MCF 10A (cell line): ENCODE results near the gene CPNE2. TPM values are rescaled to one million over a fixed set of nuclear protein-coding genes. Genes with fewer than 3 reads are reported as not detected.

ENCODE experiments used
- BruUV-seq: library from RNA; stranded (reverse); fragments of 400-500 nt; replicated peaks from 2 replicates; lab custom pipeline; 2021; lab: Mats Ljungman, UMichigan
- CTCF ChIA-PET: fragments of 300-600 bp; sonication (Branson Sonifier 250); formaldehyde crosslinking; extraction: SDS; loops from one replicate; lab custom pipeline; 2021; ENCODE audit warnings: antibody characterized with exemption, inconsistent platforms; lab: Yijun Ruan, JAX
- POLR2A ChIA-PET: fragments of 300-600, 350-650 bp; sonication (Branson Sonifier 250); formaldehyde crosslinking; extraction: SDS; loops from one replicate; lab custom pipeline; 2020; ENCODE audit warnings: antibody characterized with exemption, inconsistent platforms; lab: Yijun Ruan, JAX
- DNase-seq: peaks from one replicate; pipeline ENCODE4 v3.0.0-alpha.2; 2018; ENCODE audit not compliant: unreplicated experiment
- H3K27ac Mint-ChIP-seq: one replicate; pipeline ENCODE4 v1.8.0; 2022; ENCODE audit warnings: mild to moderate bottlenecking, low read depth, mixed read lengths; ENCODE audit not compliant: unreplicated experiment
- H3K27me3 Mint-ChIP-seq: one replicate; pipeline ENCODE4 v1.8.0; 2022; ENCODE audit warnings: mixed read lengths; ENCODE audit not compliant: insufficient read depth, unreplicated experiment
- H3K36me3 Mint-ChIP-seq: one replicate; pipeline ENCODE4 v1.8.0; 2022; ENCODE audit warnings: mild to moderate bottlenecking, moderate library complexity, mixed read lengths; ENCODE audit not compliant: insufficient read depth, unreplicated experiment
- H3K4me1 Mint-ChIP-seq: one replicate; pipeline ENCODE4 v1.8.0; 2022; ENCODE audit warnings: mixed read lengths; ENCODE audit not compliant: insufficient read depth, unreplicated experiment
- H3K4me3 Mint-ChIP-seq: one replicate; pipeline ENCODE4 v1.8.0; 2022; ENCODE audit warnings: mild to moderate bottlenecking, moderate library complexity, mixed read lengths; ENCODE audit not compliant: unreplicated experiment
- H3K9me3 Mint-ChIP-seq: one replicate; pipeline ENCODE4 v1.8.0; 2022; ENCODE audit warnings: mixed read lengths; ENCODE audit not compliant: unreplicated experiment
- CTCF ChIP-seq: fragments of 200-600 bp; IDR thresholded peaks from one replicate; pipeline ENCODE4 v1.8.0; 2022; ENCODE audit warnings: antibody characterized with exemption, mild to moderate bottlenecking; ENCODE audit not compliant: unreplicated experiment
- intact Hi-C: fragments of 100-400 bp; cut with micrococcal nuclease; formaldehyde crosslinking; loops from 2 replicates; pipeline ENCODE4 v1.14.1; 2022
- total RNA-seq: library from RNA; stranded (reverse); gene quantifications from 2 replicates; pipeline ENCODE4 v1.2.3, GENCODE V29; 2022

Gene CPNE2
- total RNA-seq, 1 experiment from 2014 or later = 6.7 TPM

GRCh38 chr16:57123974-57124674 lies 31.7 kb downstream of the CPNE2 start:
- Mint-ChIP-seq H3K36me3 (peaks cover 6% of the 10 kb centered on the region), H3K4me3 (no peak overlapping the region), H3K27me3 (no peaks in the 10 kb centered on the region), H3K9me3 (no peaks in the 10 kb centered on the region), H3K4me1 (no peaks in the 10 kb centered on the region), H3K27ac (no peak overlapping the region)
- TF ChIP-seq CTCF = no peak
- intact Hi-C loops = no loop called here
- no peak for DNase-seq
- ChIA-PET POLR2A (no interaction called here), CTCF (interaction anchor here (0.7 kb wide), 1 partner anchor 82 kb away, joined by 3 read pairs; no protein-coding TSS in a partner anchor)
- no TSS peak for BruUV-seq

GRCh38 chr16:57125376-57125775 lies 33.0 kb downstream of the CPNE2 start:
- ChIA-PET POLR2A (interaction anchor here (0.7 kb wide), 1 partner anchor 55 kb away, joined by 3 read pairs; no protein-coding TSS in a partner anchor), CTCF (no interaction called here)
- Mint-ChIP-seq H3K4me1 (no peaks in the 10 kb centered on the region), H3K36me3 (peaks cover 6% of the 10 kb centered on the region), H3K27me3 (no peaks in the 10 kb centered on the region), H3K27ac (no peak overlapping the region), H3K4me3 (no peak overlapping the region), H3K9me3 (no peaks in the 10 kb centered on the region)
- no TSS peak for BruUV-seq
- no peak for DNase-seq
- no peak for TF ChIP-seq CTCF
- intact Hi-C loops = no loop called here

- TF ChIP-seq CTCF = no peak
- Mint-ChIP-seq H3K27ac (no peak overlapping the region), H3K4me3 (no peak overlapping the region), H3K4me1 (no peaks in the 10 kb centered on the region), H3K36me3 (peaks cover 6% of the 10 kb centered on the region), H3K9me3 (no peaks in the 10 kb centered on the region), H3K27me3 (no peaks in the 10 kb centered on the region)
- no peak for DNase-seq
- ChIA-PET CTCF (interaction anchor here (1.6 kb wide), 1 partner anchor 41 kb away, joined by 5 read pairs; no protein-coding TSS in a partner anchor), POLR2A (interaction anchor here (0.7 kb wide), 1 partner anchor 55 kb away, joined by 3 read pairs; no protein-coding TSS in a partner anchor)
- intact Hi-C loops = no loop called here
- BruUV-seq = no TSS peak
Measured at GRCh38 chr16:57125969-57126368, 33.6 kb downstream of the CPNE2 start.

GRCh38 chr16:57126411-57126810 lies 34.0 kb downstream of the CPNE2 start:
- peaks cover 3% of the 10 kb centered on the region for H3K36me3 Mint-ChIP-seq
- no TSS peak for BruUV-seq
- no peak for DNase-seq
- ChIA-PET CTCF (interaction anchor here (1.6 kb wide), 1 partner anchor 42 kb away, joined by 5 read pairs; no protein-coding TSS in a partner anchor), POLR2A (interaction anchor here (1.5 kb wide), 1 partner anchor 19 kb away, joined by 3 read pairs; no protein-coding TSS in a partner anchor)
- intact Hi-C loops = no loop called here
- H3K4me3 Mint-ChIP-seq = no peak overlapping the region
- H3K27me3 Mint-ChIP-seq = no peaks in the 10 kb centered on the region
- TF ChIP-seq CTCF = no peak
- no peak overlapping the region for H3K27ac Mint-ChIP-seq
- no peaks in the 10 kb centered on the region for H3K4me1 Mint-ChIP-seq
- no peaks in the 10 kb centered on the region for H3K9me3 Mint-ChIP-seq
